RPMI8226 (cell line): Measurements from ENCODE around the gene ADGRL1.
A peak's percentile ranks its signal among the peaks of the same experiment; 100 is the strongest.
"Not testable (repeated sequence)": the region's sequence is repeated elsewhere in the genome, so short reads cannot be mapped to it uniquely, and the experiment has no call there.

Experiments
- DNase-seq: peaks from one replicate; pipeline ENCODE4 v3.0.0-alpha.2; 2015

Gene ADGRL1

GRCh38 chr19:14205452-14206287 is at the start of gene ADGRL1:
Gene ADGRL1, minus strand, starts transcription at chr19:14206169. Its CDS starts 22,567 bp downstream, at chr19:14183602.
- peak; percentile 36 for DNase-seq

GRCh38 chr19:14255316-14255715 is 49.3 kb upstream of the ADGRL1 start:
- not testable (repeated sequence) for DNase-seq

DNA sequence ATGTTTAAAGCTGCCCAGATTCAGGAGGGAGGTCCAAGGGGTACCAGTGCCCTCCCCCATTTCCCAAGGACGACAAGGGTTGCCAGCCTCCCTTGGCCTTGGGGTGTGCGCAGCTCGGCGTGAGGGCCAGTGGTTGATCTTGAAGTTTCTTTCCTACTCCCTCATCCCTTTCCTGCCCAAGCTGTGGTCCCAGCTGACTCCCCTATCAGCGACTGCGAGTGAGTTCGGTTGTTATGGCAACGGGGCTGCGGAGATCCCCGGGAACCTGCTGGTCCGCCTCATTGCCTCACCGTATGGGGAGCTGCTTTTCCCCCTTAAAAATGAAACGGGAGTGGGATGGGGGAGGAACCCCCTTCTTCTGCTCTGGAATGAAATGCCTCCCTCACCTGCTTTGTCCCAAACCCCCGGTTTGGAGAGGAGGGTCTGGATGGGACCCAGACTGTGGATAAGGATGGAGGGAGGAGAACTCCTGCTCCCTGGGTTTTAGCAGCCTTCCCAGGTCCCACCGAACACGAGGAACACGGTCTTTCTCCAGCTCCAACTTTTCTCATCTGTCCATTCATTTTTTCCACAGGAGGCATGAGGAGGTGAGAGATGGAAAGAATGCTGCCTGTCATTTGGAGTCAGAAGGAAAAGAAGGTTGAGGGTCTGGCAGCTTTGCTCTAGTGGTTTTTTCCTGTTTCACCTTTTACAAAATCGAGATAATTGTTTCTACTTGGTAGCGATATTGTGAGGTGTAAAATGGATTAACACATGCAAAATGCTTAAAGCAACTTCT is 48.0 kb upstream of the ADGRL1 start:
- not testable (repeated sequence) for DNase-seq

- not testable (repeated sequence) for DNase-seq
These were observed 46.2 kb upstream of the ADGRL1 start for GRCh38 chr19:14252136-14252535.

DNA sequence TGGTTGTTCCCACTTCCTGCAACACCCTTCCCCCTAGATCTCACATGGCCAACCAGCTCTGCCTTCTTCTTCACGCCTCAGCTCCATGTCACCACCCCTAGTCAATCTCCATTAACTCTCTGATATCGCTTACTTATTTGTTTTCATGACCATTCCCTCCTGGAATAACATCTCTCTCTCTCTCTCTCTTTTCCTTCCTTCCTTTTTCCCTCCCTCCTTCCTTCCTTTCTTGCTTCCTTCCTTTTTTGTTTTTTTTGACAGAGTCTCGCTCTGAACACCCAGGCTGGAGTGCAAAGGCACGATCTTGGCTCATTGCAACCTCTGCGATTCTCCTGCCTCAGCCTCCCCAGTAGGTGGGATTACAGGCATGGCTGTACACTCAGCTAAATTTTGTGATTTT is 44.9 kb upstream of the ADGRL1 start:
- DNase-seq = no peak

- not testable (repeated sequence) for DNase-seq
These were observed 44.3 kb upstream of the ADGRL1 start for GRCh38 chr19:14250315-14250714.

DNA sequence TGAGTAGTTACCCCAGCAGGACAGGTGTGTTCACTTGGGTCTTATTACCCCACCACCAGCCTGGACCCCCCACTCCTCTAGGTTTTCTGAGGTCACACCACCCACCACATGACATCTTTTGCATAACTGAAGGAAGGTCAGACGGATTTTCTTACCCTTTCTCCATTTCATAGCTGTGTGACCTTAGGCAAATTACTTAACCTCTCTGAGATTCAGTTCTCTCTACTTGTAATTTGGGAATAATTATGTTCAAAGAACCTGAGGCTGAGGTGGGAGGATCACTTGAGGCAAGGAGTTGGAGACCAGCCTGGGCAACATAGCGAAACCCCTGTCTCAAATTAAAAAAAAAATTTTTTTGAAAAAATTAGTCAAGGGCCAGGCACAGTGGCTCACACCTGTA is 43.9 kb upstream of the ADGRL1 start:
- DNase-seq = not testable (repeated sequence)

- DNase-seq = not testable (repeated sequence)
These were observed 43.2 kb upstream of the ADGRL1 start for GRCh38 chr19:14249012-14249754.

DNA sequence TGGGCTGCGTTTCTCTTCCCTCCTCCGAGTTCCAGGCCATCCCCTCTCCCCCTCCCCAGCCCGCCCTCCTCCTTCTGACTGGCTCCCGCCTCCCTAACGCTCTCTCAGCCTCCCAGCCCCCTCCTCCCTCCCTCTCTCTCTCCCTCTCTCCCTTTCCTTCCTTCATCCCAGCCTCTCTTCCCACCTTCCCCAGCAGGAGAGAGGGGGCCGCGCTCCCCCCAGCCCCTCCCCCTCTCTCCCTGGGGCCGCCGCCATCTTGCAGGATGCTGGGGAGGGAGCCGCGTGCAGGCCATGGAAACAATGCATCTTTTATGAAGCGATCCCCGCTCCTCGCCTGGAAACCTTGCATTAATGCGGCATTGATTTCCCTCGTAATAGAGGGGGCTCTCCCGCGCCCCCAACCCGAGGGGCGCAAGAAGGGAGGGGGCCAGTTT is 42.6 kb upstream of the ADGRL1 start:
- DNase-seq = peak; percentile 35

DNA sequence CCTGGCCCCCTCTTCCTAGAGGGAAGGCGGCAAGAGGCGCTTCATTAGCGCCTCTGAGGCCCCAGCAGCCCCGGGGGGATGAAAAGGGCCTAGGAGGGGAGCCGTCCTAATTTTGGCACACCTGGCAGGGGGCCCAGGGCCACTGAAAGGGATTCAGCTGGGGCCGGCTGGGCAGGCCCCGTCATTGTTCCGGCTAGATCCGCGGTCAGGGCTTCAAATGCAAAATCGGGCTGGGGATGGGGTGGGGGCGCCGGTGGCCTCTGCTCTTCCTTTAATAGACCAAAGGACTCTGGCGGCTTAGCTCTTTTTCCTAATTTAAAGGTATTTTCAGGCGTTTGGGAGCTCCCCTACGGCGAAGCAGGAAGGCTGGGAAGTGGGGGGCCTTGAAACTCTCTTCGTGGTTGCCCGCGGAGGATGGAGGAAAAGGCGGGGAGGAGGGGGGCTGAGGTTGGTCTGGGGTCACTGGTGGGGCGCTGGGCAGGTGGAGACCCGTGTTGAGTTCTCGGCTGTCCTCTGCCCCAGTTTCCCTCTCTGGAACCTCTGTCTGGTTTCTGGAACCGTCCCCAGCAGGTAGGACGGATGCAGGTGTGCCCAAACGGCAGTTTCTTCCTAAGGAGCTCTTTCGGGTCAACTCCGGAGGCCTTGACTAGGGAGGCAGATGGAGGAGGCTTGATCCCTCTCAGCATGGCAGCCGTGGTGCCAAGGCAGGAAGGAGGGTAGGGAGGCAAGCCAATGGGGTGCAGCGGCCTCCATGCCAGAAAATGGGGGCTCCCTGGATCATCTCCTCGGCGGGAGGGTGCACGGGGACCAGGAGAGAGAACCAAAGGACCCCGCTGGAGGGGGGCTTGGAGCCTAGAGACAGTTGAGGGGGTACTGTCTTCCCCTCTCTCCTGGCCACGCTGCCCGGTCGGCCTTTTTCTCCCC is 41.8 kb upstream of the ADGRL1 start:
- peak; percentile 82 for DNase-seq

GRCh38 chr19:14247205-14247547 is 41.2 kb upstream of the ADGRL1 start:
- DNase-seq = not testable (repeated sequence)

DNA sequence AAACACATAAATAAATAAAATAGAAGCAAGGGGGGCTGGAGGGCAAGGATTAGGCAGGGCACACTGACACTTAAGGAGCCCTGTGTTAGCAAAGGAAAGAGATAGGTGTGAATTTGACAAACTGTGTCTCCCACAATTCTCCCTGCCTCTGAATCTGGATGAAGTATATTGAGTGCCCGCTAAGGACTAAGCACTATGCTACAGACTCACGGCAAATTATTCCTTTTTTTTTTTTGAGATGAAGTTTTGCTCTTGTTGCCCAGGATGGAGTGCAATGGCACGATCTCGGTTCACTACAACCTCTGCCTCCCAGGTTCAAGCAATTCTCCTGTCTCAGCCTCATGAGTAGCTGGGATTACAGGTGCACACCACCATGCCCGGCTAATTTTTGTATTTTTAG is 38.4 kb upstream of the ADGRL1 start:
- DNase-seq = not testable (repeated sequence)

- DNase-seq = not testable (repeated sequence)
These were observed 37.7 kb upstream of the ADGRL1 start for GRCh38 chr19:14243718-14244117.

- no peak for DNase-seq
These were observed 31.3 kb upstream of the ADGRL1 start for GRCh38 chr19:14237014-14237941.

GRCh38 chr19:14232945-14233344 is 27.0 kb upstream of the ADGRL1 start:
- not testable (repeated sequence) for DNase-seq

DNA sequence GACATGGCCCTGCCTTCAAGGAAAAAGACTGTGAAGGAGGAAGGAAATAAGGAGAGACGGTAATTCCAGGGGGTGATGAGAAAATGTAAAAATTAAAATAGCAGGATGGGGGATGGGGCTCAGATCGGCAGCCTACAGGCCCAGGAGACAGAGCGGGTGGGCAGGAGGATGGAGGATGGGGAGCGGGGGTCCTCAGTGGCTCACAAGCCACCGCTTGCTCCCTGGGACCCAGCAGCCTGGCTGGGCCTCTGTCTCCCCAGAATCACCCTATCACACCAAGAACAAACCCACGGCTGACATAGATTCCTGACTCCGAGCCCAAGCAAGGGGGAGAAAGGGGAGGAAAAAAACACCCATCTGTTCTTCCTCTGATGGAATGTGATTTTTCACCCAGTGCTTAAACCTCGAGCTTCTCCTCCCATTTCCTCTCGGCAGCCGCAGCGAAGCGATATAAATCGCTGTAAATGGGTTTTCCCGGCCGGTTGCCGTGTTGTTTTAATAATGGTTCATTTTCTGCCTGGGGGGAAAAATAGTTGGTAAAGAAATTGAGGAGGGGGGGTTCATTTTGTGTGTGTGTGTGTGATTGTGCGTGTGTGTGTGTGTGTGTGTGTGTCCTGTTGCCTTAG is 22.6 kb upstream of the ADGRL1 start:
- not testable (repeated sequence) for DNase-seq

DNA sequence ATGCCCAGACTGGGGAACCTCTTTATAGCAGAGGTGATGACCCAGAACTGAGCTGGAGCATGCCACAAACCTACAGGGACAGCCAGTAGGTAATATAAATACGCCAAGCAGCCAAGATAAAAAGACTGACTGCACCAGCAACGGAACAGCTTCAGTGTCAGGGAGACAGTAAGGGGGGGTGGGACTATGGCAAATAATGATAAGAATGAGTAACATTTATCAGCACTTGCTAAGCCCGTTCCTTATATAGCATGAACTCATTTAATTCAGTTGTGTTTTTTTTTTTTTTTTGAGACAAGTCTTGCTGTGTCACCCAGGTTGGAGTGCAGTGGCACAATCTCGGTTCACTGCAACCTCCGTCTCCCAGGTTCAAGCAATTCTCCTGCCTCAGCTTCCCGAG is 20.5 kb upstream of the ADGRL1 start:
- not testable (repeated sequence) for DNase-seq

GRCh38 chr19:14222886-14223285 is 16.9 kb upstream of the ADGRL1 start:
- DNase-seq = no peak

- DNase-seq = peak; percentile 80
These were observed 15.4 kb upstream of the ADGRL1 start for GRCh38 chr19:14221345-14221744.

DNA sequence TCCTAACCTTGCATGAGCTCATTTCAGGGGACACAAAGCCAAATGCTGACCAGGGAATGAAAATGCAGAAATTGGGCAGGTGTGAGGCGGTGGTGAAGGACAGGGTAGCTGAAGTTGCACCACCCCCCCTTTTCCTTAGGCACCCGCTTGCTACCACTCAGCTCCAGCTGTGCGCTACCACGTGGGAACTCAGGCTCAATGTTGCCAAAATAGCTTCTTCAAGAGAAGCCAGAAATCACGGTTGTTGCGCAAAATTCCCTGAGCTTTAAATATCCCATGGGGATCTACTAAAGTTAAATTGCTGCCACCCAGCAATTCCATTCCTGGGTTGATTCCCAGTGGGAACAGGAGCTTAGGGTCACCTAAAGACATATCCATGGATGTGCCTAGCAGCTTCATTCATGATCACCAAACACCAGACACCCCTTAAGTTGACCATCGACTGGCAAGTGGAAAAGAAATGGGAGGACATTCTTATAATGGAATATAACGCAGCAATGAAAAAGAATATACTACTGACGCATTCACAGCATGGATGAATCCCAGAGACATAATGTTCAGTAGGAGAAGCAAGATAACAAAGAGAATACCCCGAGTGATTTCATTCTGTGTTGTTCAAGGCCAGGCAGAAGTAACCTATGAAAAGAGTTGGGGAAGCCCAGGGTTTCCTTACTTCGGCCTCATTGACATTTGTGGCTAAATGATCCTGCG is 12.8 kb upstream of the ADGRL1 start:
- no peak for DNase-seq
